Raji (cell line): Measurements from ENCODE around the gene TAPT1.
A peak's percentile ranks its signal among the peaks of the same experiment; 100 is the strongest.

ENCODE experiments used
- POLR2A ChIP-seq: IDR thresholded peaks from 2 replicates; pipeline ENCODE4 v1.6.1; 2011; ENCODE audit warnings: low read depth, low read length, control low read depth; ENCODE audit not compliant: insufficient read depth

TAPT1 gene, protein sequence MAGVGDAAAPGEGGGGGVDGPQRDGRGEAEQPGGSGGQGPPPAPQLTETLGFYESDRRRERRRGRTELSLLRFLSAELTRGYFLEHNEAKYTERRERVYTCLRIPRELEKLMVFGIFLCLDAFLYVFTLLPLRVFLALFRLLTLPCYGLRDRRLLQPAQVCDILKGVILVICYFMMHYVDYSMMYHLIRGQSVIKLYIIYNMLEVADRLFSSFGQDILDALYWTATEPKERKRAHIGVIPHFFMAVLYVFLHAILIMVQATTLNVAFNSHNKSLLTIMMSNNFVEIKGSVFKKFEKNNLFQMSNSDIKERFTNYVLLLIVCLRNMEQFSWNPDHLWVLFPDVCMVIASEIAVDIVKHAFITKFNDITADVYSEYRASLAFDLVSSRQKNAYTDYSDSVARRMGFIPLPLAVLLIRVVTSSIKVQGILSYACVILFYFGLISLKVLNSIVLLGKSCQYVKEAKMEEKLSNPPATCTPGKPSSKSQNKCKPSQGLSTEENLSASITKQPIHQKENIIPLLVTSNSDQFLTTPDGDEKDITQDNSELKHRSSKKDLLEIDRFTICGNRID

DNA sequence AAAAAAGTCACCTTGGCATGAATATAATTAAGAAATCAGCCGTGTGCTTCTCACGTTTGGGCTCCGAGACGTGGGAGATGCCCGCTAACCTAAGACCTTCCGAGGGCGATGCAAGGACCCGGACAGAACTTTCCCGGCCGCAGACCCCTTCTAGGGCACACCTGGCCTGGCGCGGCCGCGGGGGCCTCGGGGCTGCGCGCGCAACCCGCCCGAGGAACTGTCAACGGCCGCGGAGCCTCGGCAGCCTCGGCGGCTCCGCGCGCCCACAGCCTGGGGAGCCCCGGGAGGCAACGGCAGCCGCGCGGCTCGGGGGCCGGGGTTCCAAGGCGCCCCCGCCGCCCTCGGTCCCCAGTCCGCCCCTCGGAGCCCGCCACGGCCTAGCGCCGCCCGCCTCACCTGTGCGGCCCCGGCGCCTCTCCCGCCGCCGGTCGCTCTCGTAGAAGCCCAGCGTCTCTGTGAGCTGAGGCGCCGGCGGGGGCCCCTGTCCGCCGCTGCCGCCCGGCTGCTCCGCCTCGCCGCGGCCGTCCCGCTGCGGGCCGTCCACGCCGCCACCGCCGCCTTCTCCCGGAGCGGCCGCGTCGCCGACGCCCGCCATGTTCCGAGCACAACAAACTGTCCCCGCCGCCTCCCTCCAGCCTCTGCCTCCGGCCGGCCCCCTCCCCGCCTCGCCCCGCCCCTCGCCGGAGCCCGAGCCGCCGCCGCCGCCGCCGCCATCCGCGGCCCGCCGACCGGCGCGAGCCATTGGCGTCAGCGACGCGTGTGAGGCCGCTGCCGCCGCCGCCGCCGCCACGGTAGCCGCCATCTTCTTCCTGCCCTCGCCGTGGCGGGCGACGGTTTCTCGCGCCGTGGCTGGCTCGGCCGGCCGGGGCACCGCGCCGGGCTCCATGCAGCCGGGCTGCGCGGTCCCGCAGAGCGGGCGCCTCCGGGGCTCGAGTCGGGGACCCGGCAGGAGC lies at the start of gene TAPT1:
TAPT1 (minus strand) TSS at position 609 of the 953 bp plus-strand sequence; CDS start at position 595, 14 bp downstream.
- TF ChIP-seq POLR2A: peak; percentile 40

DNA sequence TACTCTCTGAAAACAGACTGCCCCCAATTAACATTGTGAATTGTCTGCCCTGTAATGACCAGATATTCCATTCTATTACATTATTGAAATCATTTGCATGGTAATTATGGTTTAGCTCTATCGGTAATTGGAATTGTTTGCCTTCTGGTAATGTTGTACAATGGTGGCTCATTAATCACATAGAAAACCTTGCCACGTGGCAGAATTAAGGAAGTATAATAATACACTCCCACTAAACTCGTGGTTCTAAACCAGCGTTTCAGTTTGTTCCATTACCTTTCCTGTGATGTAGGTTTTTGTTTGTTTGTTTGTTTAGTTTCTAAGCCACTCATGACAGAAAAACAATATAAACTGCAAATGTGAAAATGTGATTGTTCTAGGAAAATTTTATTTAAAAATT lies 45.1 kb upstream of the TAPT1 start:
- TF ChIP-seq POLR2A: no peak

DNA sequence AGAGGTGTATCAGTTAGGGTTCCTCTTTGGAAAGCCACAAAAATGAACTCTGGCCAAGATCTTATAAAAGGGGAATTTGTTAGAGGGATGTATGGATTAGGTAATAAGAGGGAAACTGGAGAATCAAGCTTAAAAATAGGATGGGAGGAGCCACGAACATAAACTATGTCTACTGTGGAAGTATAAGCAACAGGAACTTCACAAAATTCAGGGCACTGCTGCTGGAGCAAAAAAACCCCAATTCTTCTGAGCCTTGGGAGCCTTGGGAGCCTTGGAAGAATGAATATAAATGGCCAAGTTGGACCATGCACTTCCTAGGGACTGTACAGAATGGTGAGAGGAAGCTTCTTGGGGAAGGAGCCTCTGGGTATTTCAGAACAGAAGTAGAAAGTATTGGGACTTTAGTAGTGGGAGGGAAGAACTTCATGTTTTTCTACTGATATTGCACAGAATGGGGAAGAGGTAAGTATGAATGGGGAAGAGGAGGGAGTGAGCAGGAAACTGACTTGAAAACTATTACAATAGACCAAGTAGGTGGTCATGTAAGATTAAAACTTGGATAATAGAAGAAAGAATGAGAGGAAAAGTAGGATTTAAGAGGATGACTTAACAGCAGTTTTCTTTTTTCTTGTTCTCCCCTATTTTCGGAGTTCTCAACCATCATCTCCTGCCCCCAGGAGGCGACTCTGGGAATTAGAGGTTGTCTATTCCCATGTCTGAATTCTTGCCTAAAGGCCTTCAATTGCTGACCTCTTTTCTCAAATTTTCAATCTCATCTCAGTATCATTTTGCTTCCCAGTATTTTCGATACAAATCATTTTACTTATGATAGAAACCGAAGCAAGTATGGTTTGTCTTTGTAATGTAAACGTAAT lies 44.4 kb upstream of the TAPT1 start:
- TF ChIP-seq POLR2A: no peak

DNA sequence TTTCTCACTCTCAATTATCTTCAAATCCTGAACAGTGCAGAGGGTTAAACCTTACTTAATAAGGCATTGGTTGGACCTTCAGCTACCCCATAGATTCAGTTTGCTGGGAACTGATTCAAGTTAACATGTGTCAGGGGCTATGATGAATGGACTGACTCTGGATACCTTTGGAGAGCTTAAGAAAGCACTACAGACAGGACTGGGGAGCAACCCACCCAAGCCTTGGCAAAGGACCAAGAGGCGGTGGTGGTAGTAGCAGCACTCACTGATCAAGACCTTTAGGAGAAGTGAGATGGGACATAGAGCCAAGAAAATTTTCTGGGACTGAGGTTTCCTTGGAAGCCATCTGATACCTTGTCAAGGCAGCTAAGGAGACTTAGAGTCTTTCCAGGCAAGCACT lies 43.0 kb upstream of the TAPT1 start:
- TF ChIP-seq POLR2A: no peak

DNA sequence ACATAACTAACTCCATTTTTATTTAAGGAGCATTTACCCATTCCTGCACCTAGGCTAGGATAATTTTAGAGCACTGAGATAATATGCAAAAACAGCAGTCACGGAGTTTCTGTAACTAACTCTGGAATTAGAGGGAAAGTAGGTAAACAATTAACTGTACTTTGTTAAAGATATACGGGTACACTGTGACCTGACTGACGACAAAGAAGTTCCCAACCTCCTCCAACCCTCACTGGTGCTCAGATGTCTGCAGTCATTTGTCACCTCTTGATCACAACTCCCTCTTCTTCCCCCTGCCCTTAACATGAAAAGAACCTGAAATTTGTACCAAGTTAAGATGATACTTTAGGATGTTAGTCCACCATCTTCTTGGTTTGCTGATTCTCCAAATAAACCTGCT lies 42.0 kb upstream of the TAPT1 start:
- no peak for TF ChIP-seq POLR2A

DNA sequence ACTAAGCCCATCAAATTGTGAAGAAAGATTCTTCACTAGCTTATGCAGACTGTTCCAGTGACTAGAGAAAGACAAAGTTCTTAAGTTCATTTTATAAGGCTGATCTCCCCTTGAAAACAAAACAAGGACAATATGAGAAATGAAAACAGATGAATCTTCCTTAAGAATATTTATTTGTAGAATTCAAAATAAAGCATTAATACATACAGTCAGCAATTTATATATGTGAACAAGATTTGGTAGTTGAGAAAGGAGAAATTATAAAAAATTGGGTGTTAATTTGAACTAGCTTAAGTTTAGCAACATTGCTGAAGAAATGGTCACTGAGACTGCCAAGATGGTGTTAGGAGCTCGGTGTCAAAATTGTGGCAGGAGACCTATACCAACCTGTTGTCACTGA lies 41.4 kb upstream of the TAPT1 start:
- TF ChIP-seq POLR2A: no peak

DNA sequence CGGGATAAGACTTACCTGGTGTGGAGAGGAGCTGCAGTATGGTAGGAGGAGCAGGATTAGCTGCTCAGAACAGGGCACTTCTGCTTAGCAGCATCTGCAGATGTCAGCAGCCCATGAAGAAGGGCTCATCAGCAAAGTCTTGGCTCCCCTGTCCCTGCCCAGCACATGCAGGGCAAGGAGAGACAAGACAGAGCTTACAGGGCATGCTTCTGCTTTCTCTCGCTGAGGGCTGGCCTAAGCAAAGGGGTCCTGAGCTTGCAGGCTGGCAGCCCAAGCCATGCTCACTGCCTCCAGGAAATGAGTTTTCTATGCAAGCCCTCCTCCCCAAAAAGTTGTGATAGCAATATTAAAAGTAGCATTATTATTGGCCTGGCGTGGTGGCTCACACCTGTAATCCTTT lies 39.5 kb upstream of the TAPT1 start:
- no peak for TF ChIP-seq POLR2A

DNA sequence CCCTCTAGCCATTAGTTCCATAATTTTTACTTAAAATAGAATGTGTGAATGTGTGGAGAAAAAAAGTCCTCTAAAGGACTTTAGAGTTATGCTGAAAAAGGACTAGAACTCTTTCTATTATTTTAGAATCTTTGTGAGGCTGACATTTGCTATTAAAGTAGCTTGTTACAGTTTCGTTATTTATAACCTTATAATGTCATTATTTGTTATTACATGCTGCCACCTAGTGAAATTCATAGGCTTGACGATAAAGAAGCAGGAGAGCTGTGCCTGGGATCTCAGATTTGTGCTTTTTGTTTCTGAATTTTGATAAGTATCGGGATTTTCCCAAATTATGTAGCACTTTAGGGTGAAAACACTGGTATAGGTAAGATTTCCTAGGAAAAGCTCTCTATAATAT lies 38.5 kb upstream of the TAPT1 start:
- TF ChIP-seq POLR2A: no peak

DNA sequence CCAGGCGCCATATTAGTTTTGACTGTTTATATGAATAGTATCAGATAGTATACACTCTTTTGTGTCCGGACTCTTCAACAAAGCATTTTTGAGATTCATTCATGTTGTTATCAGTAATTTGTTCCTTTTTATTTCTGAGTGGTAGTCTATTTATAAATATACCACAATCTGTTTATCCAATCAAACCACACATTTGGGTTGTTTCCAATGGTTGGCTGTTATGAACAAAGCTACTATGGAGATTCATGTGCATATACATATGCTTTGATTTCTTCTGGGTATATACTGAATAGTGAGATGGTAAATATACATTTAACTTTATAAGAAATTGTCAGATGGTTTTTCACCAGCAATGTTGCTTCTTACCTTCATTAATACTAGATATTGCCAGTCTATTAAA lies 36.8 kb upstream of the TAPT1 start:
- TF ChIP-seq POLR2A: no peak

DNA sequence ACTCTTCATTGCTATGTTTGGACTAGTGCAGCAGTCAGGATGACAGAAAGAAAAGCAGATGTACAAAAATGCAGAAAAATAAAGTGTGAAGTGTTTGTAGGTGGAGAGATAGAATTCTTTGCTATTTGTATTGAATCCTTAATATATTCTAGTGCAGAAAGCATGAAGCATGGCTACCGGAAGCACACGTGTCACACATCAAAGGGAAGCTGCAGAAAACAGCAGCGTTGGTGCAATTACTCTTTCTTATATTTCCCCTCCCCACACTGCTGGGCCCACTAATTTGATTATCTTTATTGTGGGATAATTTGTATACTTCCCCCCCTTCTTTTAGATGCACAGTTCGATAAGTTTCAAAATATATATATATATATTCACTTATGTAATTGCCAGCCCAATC lies 35.9 kb upstream of the TAPT1 start:
- TF ChIP-seq POLR2A: no peak

DNA sequence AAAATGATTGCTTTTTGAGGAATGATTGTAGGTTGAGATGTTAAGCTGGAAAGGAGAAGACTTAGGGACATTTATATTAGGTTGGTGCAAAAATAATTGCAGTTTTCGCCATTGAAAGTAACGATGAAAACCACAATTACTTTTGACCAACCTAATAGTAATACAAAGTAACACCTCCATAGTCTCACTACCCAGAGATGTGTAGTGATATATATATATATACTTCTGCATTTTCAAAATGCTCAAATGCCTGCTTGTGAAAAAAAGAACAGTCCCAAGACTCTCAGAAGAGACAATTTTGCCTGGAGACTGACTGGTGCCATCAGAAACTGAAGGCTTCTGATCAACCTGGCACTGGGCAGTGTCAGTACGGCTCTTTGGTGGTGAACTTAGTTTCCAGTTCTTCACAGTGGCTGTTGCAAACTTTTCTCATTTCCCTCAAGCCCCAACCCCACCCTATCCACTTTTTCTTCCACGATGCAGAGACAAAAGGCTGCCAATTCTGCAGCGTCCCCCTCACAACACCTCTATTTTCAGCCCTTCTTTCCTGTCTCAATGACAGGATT lies 35.1 kb upstream of the TAPT1 start:
- TF ChIP-seq POLR2A: no peak

DNA sequence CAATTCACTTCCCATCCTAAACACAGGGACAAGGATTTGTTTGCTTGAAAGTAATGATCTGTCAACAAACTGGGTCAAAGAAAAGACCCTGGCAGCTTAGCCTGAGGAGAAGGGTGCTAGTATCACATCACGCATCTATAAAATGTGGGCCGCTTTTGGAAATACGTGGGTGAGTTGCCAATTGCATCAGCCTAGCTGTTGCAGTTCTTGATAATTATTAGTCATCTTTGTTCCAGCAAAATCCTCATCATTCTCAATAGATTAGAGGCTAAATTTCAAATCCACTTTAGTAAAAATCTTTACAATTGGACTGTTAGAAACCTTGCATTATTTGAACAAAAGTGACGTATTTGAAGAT lies 33.6 kb upstream of the TAPT1 start:
- TF ChIP-seq POLR2A: no peak

DNA sequence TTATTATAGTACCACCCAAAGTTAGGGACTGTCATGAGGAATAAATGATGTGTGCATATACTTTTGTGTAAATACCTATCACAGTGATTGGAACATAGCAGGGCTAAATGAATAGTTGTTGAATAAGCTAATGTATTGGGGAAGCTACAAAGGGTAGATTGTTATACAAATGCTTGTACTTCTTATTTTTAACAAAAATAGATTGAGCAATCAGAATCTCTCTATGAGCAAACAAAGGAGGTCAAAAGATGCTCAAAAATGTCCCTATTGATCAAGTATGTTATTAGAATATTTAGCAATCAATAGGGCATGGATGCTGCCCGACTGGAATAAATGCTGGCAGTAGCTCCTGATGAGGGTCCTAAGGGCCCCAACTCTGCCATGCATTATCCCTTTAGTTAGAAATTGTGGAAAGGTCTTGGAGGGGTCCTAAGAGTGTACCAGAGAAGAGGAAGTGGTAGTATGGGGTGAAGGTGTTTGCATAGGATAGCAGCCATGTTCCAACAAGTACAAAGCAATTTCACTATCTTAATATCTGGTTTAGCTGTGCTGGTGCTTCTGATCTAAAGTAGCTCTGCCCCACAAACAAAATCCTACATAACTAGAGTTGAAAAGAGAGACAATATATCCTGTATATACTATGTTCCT lies 33.1 kb upstream of the TAPT1 start:
- no peak for TF ChIP-seq POLR2A

DNA sequence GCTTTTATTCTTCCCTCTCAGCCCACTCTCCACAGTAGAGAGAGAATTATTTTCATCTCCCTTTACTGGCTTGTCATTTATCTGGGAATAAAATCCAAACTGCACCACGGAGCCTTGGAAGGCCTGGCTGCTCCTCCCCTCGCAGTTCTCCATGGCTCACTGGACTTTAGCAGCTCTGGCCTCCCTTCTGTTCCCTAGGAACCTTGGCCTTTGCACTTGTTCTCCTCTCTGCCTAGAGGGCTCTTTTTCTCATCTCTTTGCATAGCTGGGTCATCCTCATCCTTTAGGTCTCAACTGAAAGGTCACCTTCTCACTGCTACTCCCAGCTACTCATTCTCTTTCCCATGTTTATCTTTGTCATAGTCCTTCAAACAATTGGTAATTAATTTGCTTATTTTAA lies 31.3 kb upstream of the TAPT1 start:
- TF ChIP-seq POLR2A: no peak
